Measurements from ENCODE around the gene TMEM72.

The TMEM72 gene

GRCh38 chr10:44927352-44927751 lies 16.2 kb downstream of the TMEM72 start:
- H3K4me3 ChIP-seq (ENCODE audit: low read length) = no peak overlapping the region
- DNase-seq (ENCODE audit: low read depth) = peak; percentile 56
- no peak for TF ChIP-seq CTCF (IDR thresholded peaks at IDR 0.05; ENCODE audit: insufficient read depth, low read depth, low read length, missing control alignments)

GRCh38 chr10:44928462-44928861 lies 17.3 kb downstream of the TMEM72 start:
- TF ChIP-seq CTCF (IDR thresholded peaks at IDR 0.05; ENCODE audit: insufficient read depth, low read depth, low read length, missing control alignments) = no peak
- DNase-seq (ENCODE audit: low read depth) = no peak
- no peak overlapping the region for H3K4me3 ChIP-seq (ENCODE audit: low read length)

GRCh38 chr10:44929356-44930255 lies 18.5 kb downstream of the TMEM72 start:
- no peak for DNase-seq (ENCODE audit: low read depth)
- TF ChIP-seq CTCF (IDR thresholded peaks at IDR 0.05; ENCODE audit: insufficient read depth, low read depth, low read length, missing control alignments) = no peak

GRCh38 chr10:44930904-44931620 lies 19.9 kb downstream of the TMEM72 start:
- DNase-seq (ENCODE audit: low read depth) = no peak
- H3K4me3 ChIP-seq (ENCODE audit: low read length) = no peak overlapping the region
- no peak for TF ChIP-seq CTCF (IDR thresholded peaks at IDR 0.05; ENCODE audit: insufficient read depth, low read depth, low read length, missing control alignments)

More at GRCh38 chr10:44929356-44930255, 18.5 kb downstream of the TMEM72 start:
- H3K4me3 ChIP-seq (ENCODE audit: low read length) = no peak overlapping the region

- H3K4me3 ChIP-seq (ENCODE audit: low read length) = no peak overlapping the region
- TF ChIP-seq CTCF (IDR thresholded peaks at IDR 0.05; ENCODE audit: insufficient read depth, low read depth, low read length, missing control alignments) = no peak
- no peak for DNase-seq (ENCODE audit: low read depth)
Observed at GRCh38 chr10:44931621-44932516, 20.7 kb downstream of the TMEM72 start.

Data from epithelial cell of esophagus (primary cell).